Measurements from ENCODE around the gene OR12D1. TPM values are rescaled to one million over a fixed set of nuclear protein-coding genes. Genes with fewer than 3 reads are reported as not detected.

The OR12D1 gene
- total RNA-seq, 2 experiments from 2014 or later, result not detected

DNA sequence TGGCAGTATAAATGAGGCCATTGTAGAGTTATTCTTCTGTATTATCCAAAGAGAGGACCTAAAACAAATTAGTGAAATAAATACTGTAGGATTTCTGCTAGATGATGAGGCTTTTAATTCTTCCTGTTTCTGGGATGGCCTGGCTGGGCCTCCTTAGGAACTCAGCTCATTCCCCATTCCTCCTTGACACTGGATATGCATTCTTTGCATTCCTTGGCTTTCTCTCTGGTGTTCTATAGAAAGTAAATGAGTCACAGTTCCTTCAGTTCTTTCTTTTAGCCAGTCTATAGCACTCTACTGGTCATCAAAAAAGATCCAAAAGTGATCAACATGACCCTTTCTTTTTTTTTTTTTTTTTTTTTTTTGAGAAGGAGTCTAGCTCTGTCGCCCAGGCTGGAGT is 32.9 kb downstream of the OR12D1 start:
- Histone ChIP-seq H3K4me3 (ENCODE audit: low read length) (no peak overlapping the region), H3K27ac (ENCODE audit: low read depth in 1 of 2, low read length in 2 of 2) (no peak overlapping the region), H3K9me3 (ENCODE audit: control insufficient read depth in 1 of 2, insufficient read depth in 1 of 2, low read length in 2 of 2) (peaks cover 0 to 5% of the 10 kb centered on the region in 2 experiments), H3K4me1 (ENCODE audit: insufficient read depth, low read length) (no peaks in the 10 kb centered on the region), H3K27me3 (ENCODE audit: control insufficient read depth in 1 of 2, insufficient read depth in 2 of 2, low read length in 2 of 2) (peaks cover 6 to 24% of the 10 kb centered on the region in 2 experiments), H3K36me3 (ENCODE audit: insufficient read depth, low read length) (no peaks in the 10 kb centered on the region)
- Mint-ChIP-seq H3K36me3 (ENCODE audit: low read depth) (no peaks in the 10 kb centered on the region), H3K27me3 (peaks cover 90% of the 10 kb centered on the region), H3K27ac (no peak overlapping the region), H3K9me3 (peaks cover 8% of the 10 kb centered on the region), H3K4me3 (no peak overlapping the region), H3K4me1 (ENCODE audit: low read depth) (no peaks in the 10 kb centered on the region)
- no peak for DNase-seq
- intact Hi-C loops (cut with DNase I, micrococcal nuclease), result no loop called here
- TF ChIP-seq, protein P1, sequence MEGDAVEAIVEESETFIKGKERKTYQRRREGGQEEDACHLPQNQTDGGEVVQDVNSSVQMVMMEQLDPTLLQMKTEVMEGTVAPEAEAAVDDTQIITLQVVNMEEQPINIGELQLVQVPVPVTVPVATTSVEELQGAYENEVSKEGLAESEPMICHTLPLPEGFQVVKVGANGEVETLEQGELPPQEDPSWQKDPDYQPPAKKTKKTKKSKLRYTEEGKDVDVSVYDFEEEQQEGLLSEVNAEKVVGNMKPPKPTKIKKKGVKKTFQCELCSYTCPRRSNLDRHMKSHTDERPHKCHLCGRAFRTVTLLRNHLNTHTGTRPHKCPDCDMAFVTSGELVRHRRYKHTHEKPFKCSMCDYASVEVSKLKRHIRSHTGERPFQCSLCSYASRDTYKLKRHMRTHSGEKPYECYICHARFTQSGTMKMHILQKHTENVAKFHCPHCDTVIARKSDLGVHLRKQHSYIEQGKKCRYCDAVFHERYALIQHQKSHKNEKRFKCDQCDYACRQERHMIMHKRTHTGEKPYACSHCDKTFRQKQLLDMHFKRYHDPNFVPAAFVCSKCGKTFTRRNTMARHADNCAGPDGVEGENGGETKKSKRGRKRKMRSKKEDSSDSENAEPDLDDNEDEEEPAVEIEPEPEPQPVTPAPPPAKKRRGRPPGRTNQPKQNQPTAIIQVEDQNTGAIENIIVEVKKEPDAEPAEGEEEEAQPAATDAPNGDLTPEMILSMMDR (IDR thresholded peaks at IDR 0.05), result no peak
- no peak for ATAC-seq (ENCODE audit: poor library complexity)
- POLR2A ChIA-PET, result no interaction called here
- CTCF ChIA-PET, result no interaction called here

DNA sequence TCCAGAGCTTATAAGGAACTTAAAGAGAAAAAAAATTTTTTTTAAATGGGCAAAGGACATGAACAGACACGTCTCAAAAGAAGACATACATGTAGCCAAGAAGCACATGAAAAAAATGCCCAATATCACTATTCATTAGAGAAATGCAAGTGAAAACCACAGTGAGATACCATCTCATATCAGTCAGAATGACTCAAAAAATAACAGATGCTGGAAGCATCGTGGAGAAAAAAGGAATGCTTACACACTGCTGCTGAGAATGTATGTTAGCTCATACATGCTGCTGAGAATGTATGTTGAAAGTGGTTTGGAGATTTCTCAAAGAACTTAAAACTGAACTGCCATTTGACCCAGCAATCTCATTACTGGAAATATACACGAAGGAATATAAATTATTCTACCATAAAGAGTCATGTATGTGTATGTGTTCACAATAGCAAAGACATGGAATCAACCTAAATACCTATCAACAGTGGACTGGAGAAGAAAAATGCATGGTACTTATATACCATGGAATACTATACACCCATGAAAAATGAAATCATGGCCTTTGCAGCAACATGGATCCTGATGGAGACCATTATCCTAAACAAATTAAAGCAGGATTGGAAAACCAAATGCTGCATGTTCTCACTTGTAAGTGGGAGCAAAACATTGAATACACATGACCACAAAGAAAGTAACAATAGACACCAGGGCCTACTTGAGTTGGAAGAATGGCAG is 36.9 kb downstream of the OR12D1 start:
- TF ChIP-seq, protein P1 (IDR thresholded peaks at IDR 0.05), result no peak
- intact Hi-C loops (cut with DNase I, micrococcal nuclease), result no loop called here
- Histone ChIP-seq H3K27me3 (ENCODE audit: control insufficient read depth in 1 of 2, insufficient read depth in 2 of 2, low read length in 2 of 2) (peaks cover 0 to 16% of the 10 kb centered on the region in 2 experiments), H3K4me3 (ENCODE audit: low read length) (no peak overlapping the region), H3K9me3 (ENCODE audit: control insufficient read depth in 1 of 2, insufficient read depth in 1 of 2, low read length in 2 of 2) (peaks cover 0 to 5% of the 10 kb centered on the region in 2 experiments), H3K36me3 (ENCODE audit: insufficient read depth, low read length) (no peaks in the 10 kb centered on the region), H3K27ac (ENCODE audit: low read depth in 1 of 2, low read length in 2 of 2) (no peak overlapping the region), H3K4me1 (ENCODE audit: insufficient read depth, low read length) (no peaks in the 10 kb centered on the region)
- Mint-ChIP-seq H3K4me1 (ENCODE audit: low read depth) (no peaks in the 10 kb centered on the region), H3K27me3 (peaks cover 63% of the 10 kb centered on the region), H3K27ac (no peak overlapping the region), H3K4me3 (no peak overlapping the region), H3K36me3 (ENCODE audit: low read depth) (no peaks in the 10 kb centered on the region), H3K9me3 (no peaks in the 10 kb centered on the region)
- ChIA-PET POLR2A (no interaction called here), CTCF (no interaction called here)
- ATAC-seq (ENCODE audit: poor library complexity) (no peak), DNase-seq (no peak)

DNA sequence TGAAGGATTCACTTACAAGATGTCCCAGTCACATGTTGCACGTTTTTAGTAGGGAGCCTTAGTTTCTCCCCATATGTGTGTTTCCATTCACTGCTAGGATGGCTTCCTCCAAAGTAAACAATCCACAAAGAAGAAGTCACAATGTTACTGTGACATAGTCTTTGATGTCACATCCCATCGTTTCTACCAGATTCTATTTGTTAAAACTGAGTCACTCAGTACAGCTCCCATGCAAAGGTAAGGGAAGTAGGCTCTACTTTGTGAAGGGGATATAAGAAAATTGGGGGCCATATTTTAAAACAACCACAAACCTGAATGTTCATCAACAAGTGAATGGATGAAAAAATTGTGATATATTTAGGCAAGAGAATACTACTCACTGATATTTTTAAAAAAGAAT is 42.2 kb downstream of the OR12D1 start, which contains the start of the genes OR11A1 and OR2H1:
Gene OR11A1 (minus strand): TSS at position 101 of the 400 bp plus-strand sequence. CDS start 29,430 bp downstream, outside the sequence.
Gene OR2H1 (plus strand): TSS at position 185 of the 400 bp plus-strand sequence. CDS start 4,615 bp downstream, outside the sequence.
- Histone ChIP-seq H3K27me3 (ENCODE audit: control insufficient read depth in 1 of 2, insufficient read depth in 2 of 2, low read length in 2 of 2) (peaks cover 0 to 6% of the 10 kb centered on the region in 2 experiments), H3K9me3 (ENCODE audit: control insufficient read depth in 1 of 2, insufficient read depth in 1 of 2, low read length in 2 of 2) (no peaks in the 10 kb centered on the region), H3K4me1 (ENCODE audit: insufficient read depth, low read length) (no peaks in the 10 kb centered on the region), H3K4me3 (ENCODE audit: low read length) (no peak within 1 kb of the TSS), H3K27ac (ENCODE audit: low read depth in 1 of 2, low read length in 2 of 2) (no peak within 1 kb of the TSS), H3K36me3 (ENCODE audit: insufficient read depth, low read length) (no peaks in the 10 kb centered on the region)
- Mint-ChIP-seq H3K4me3 (no peak within 1 kb of the TSS), H3K9me3 (no peaks in the 10 kb centered on the region), H3K36me3 (ENCODE audit: low read depth) (no peaks in the 10 kb centered on the region), H3K27ac (no peak within 1 kb of the TSS), H3K27me3 (peaks cover 28% of the 10 kb centered on the region), H3K4me1 (ENCODE audit: low read depth) (no peaks in the 10 kb centered on the region)
- intact Hi-C loops (cut with DNase I, micrococcal nuclease), result no loop called here
- TF ChIP-seq, protein P1 (IDR thresholded peaks at IDR 0.05), result no peak
- DNase-seq (no peak), ATAC-seq (ENCODE audit: poor library complexity) (no peak)
- POLR2A ChIA-PET, result no interaction called here
- CTCF ChIA-PET, result interaction anchor here (1.3 kb wide), 1 partner anchor 12 kb away, joined by 3 read pairs; no protein-coding TSS in a partner anchor

Measured in CD4-positive, alpha-beta T cell (primary cell).